ENCODE data around the gene COL27A1.

Gene COL27A1

GRCh38 chr9:114206221-114206789 lies 51.0 kb downstream of the COL27A1 start:
- no peak for DNase-seq (ENCODE audit: low read depth)

GRCh38 chr9:114207034-114207810 lies 51.9 kb downstream of the COL27A1 start:
- no peak for DNase-seq (ENCODE audit: low read depth)

- no peak for DNase-seq (ENCODE audit: low read depth)
Measured at GRCh38 chr9:114207845-114208244, 52.5 kb downstream of the COL27A1 start.

GRCh38 chr9:114209151-114209550 lies 53.8 kb downstream of the COL27A1 start:
- no peak for DNase-seq (ENCODE audit: low read depth)

- no peak for DNase-seq (ENCODE audit: low read depth)
Measured at GRCh38 chr9:114210136-114210535, 54.8 kb downstream of the COL27A1 start.

- DNase-seq (ENCODE audit: low read depth): no peak
Measured at GRCh38 chr9:114210691-114211276, 55.4 kb downstream of the COL27A1 start.

- no peak for DNase-seq (ENCODE audit: low read depth)
Measured at GRCh38 chr9:114212826-114213225, 57.5 kb downstream of the COL27A1 start.

- DNase-seq (ENCODE audit: low read depth): no peak
Measured at GRCh38 chr9:114213566-114213965, 58.2 kb downstream of the COL27A1 start.

- no peak for DNase-seq (ENCODE audit: low read depth)
Measured at GRCh38 chr9:114214181-114214580, 58.8 kb downstream of the COL27A1 start.

- DNase-seq (ENCODE audit: low read depth): no peak
Measured at GRCh38 chr9:114214686-114215414, 59.5 kb downstream of the COL27A1 start.

GRCh38 chr9:114216081-114216480 lies 60.7 kb downstream of the COL27A1 start:
- DNase-seq (ENCODE audit: low read depth): no peak

GRCh38 chr9:114216976-114217375 lies 61.6 kb downstream of the COL27A1 start:
- no peak for DNase-seq (ENCODE audit: low read depth)

- no peak for DNase-seq (ENCODE audit: low read depth)
Measured at GRCh38 chr9:114218264-114219120, 63.2 kb downstream of the COL27A1 start.

- no peak for DNase-seq (ENCODE audit: low read depth)
Measured at GRCh38 chr9:114220061-114220541, 64.8 kb downstream of the COL27A1 start.

GRCh38 chr9:114221706-114222465 lies 66.5 kb downstream of the COL27A1 start:
- DNase-seq (ENCODE audit: low read depth): no peak

GRCh38 chr9:114223564-114224246 lies 68.4 kb downstream of the COL27A1 start:
- no peak for DNase-seq (ENCODE audit: low read depth)

GRCh38 chr9:114224247-114224610 lies 68.9 kb downstream of the COL27A1 start:
- no peak for DNase-seq (ENCODE audit: low read depth)

- DNase-seq (ENCODE audit: low read depth): no peak
Measured at GRCh38 chr9:114225561-114226212, 70.3 kb downstream of the COL27A1 start.

GRCh38 chr9:114226246-114227055 lies 71.1 kb downstream of the COL27A1 start:
- DNase-seq (ENCODE audit: low read depth): no peak
